GM12864 (cell line): ENCODE results near the gene MCFD2.

Experiments used
- DNase-seq: peaks from one replicate; pipeline ENCODE4 v3.0.0-alpha.2; 2011; ENCODE audit warnings: low read depth
- H3K4me3 ChIP-seq: 2 replicates; pipeline ENCODE4 v1.5.1; 2011; ENCODE audit warnings: mild to moderate bottlenecking, low read depth, low read length, control low read depth
- CTCF ChIP-seq: IDR thresholded peaks from 2 replicates; pipeline ENCODE4 v1.5.1; 2011; ENCODE audit warnings: low read depth, mild to moderate bottlenecking, moderate library complexity, low read length, control low read depth, inconsistent platforms; ENCODE audit errors: missing control alignments

MCFD2 gene

GRCh38 chr2:46958431-46959017 is 42.9 kb upstream of the MCFD2 start:
- no peak for TF ChIP-seq CTCF
- no peak overlapping the region for H3K4me3 ChIP-seq
- no peak for DNase-seq

GRCh38 chr2:46956981-46957531 is 41.5 kb upstream of the MCFD2 start:
- no peak overlapping the region for H3K4me3 ChIP-seq
- TF ChIP-seq CTCF: no peak
- no peak for DNase-seq

GRCh38 chr2:46955764-46956163 is 40.2 kb upstream of the MCFD2 start:
- H3K4me3 ChIP-seq: no peak overlapping the region
- no peak for TF ChIP-seq CTCF

GRCh38 chr2:46954951-46955571 is 39.5 kb upstream of the MCFD2 start:
- TF ChIP-seq CTCF: no peak
- H3K4me3 ChIP-seq: no peak overlapping the region
- no peak for DNase-seq

More at GRCh38 chr2:46955764-46956163, 40.2 kb upstream of the MCFD2 start:
- no peak for DNase-seq

GRCh38 chr2:46952171-46952570 is 36.6 kb upstream of the MCFD2 start:
- no peak for DNase-seq
- no peak overlapping the region for H3K4me3 ChIP-seq
- TF ChIP-seq CTCF: no peak

GRCh38 chr2:46951290-46952064 is 35.9 kb upstream of the MCFD2 start:
- TF ChIP-seq CTCF: no peak

More at GRCh38 chr2:46951290-46952064, 35.9 kb upstream of the MCFD2 start:
- H3K4me3 ChIP-seq: no peak overlapping the region
- DNase-seq: no peak
